ENCODE data around the gene COX5A.

DNA sequence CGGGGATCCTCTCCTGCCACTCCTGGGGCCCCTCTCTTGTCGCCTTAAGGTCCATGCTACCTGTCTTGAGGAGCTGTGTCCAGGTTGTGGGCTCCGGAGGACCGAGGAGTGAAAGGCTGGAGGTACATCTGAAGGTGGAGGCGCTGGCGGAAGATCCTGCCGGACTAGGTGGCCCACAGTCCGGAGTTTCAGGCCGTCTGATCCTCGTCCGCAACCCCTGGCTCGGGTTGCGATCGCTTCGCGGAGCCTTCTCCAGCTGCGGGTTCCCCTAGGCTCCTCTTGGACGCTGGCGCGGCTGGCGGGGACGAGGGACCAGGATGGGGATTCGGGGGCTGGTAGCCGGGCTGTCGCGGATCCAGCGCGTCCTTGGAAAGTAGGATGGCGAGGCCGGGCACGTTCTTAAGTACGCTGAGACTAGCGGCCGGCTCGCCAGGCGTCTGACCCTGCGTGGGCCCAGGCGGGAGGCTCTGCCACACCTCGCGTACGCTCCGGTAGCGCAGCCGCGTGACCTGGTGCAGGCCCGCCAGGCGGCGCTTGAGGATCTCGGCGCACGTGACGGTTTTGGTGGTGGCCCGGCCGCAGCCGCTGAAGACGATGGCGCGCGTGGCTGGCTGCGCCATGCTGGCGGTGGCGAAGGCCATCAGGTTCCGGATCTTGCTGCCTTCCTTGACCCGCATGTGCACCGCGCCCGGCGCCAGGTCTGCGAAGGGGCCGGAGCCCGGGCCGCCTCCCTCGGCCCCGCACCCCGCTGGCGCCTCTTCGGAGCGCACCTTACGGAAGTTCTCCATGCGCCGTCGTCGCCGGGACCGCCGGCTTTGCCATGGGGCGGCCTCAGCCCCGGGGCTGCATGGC is 18.1 kb upstream of the COX5A start:
- TF ChIP-seq, protein P1, sequence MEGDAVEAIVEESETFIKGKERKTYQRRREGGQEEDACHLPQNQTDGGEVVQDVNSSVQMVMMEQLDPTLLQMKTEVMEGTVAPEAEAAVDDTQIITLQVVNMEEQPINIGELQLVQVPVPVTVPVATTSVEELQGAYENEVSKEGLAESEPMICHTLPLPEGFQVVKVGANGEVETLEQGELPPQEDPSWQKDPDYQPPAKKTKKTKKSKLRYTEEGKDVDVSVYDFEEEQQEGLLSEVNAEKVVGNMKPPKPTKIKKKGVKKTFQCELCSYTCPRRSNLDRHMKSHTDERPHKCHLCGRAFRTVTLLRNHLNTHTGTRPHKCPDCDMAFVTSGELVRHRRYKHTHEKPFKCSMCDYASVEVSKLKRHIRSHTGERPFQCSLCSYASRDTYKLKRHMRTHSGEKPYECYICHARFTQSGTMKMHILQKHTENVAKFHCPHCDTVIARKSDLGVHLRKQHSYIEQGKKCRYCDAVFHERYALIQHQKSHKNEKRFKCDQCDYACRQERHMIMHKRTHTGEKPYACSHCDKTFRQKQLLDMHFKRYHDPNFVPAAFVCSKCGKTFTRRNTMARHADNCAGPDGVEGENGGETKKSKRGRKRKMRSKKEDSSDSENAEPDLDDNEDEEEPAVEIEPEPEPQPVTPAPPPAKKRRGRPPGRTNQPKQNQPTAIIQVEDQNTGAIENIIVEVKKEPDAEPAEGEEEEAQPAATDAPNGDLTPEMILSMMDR (IDR thresholded peaks at IDR 0.05), result peak; percentile 2 to 47
- TF ChIP-seq EP300 (IDR thresholded peaks at IDR 0.05), result no peak
- TF ChIP-seq POLR2AphosphoS5 (IDR thresholded peaks at IDR 0.05), result peak in 1 of 3 donors; percentile 34
